Lower leg skin (tissue), 4 donors: ENCODE measurements around the gene CCR9. TPM values are rescaled to one million over a fixed set of nuclear protein-coding genes. Genes with fewer than 3 reads are reported as not detected.

Experiments used
- DNase-seq, 2 donors: peaks; one replicate each; pipeline ENCODE4 v3.0.0-alpha.2; 2019; ENCODE audit warnings: low spot score in 2 of 2
- H3K4me3 ChIP-seq: fragments of 200-600 bp; sonication (generic); 2 replicates; pipeline ENCODE4 v1.5.1; 2017; ENCODE audit warnings: mild to moderate bottlenecking, low read depth; ENCODE audit not compliant: poor library complexity, severe bottlenecking
- CTCF ChIP-seq, 3 donors: fragments of 450-650 bp; IDR thresholded peaks; one replicate each; pipeline ENCODE4 v1.5.1; 2016; ENCODE audit warnings: antibody characterized with exemption in 3 of 3, mild to moderate bottlenecking in 3 of 3, moderate library complexity in 2 of 3
- POLR2A ChIP-seq, 2 donors: fragments of 450-650 bp; IDR thresholded peaks; one replicate each; pipeline ENCODE4 v1.6.1; 2016 to 2017; ENCODE audit warnings: antibody characterized with exemption in 2 of 2, mild to moderate bottlenecking in 1 of 2, moderate library complexity in 1 of 2
- WGBS, 2 donors: methylation state at CpG; one replicate each; pipeline ENCODE4 v1.1.5; 2018; 5-methylcytosine and 5-hydroxymethylcytosine counted together
- intact Hi-C: fragments of 100-400 bp; cut with DNase I; formaldehyde crosslinking; loops from one replicate; pipeline ENCODE4 v1.15.0; 2023; ENCODE audit warnings: low total_unique reads
- total RNA-seq, 4 donors: library from RNA; depleted of rRNA; stranded (reverse); fragments of >200 nt; gene quantifications; one replicate each; pipeline ENCODE4 v1.1.0, GENCODE V29; 2016

Gene CCR9
- total RNA-seq, 4 donors from 2014 or later: 0.25 TPM; not detected in 3

- DNase-seq: peak in 1 of 2 donors; percentile 43
- WGBS, 2 donors: 89 to 90% methylated on average over 6 of the region's 6 CpGs
- no peak for TF ChIP-seq POLR2A (IDR thresholded peaks at IDR 0.05)
- TF ChIP-seq CTCF (IDR thresholded peaks at IDR 0.05): no peak
- intact Hi-C loops: loop anchor here (5.0 kb wide), 1 partner anchor 506 kb away; no protein-coding TSS in a partner anchor
- H3K4me3 ChIP-seq: no peak overlapping the region
These were observed 54.5 kb downstream of the CCR9 start for GRCh38 chr3:45940781-45941365.

GRCh38 chr3:45942051-45942825 is 55.9 kb downstream of the CCR9 start:
- intact Hi-C loops: loop anchor here (5.0 kb wide), 1 partner anchor 505 kb away; no protein-coding TSS in a partner anchor
- TF ChIP-seq POLR2A (IDR thresholded peaks at IDR 0.05): no peak
- TF ChIP-seq CTCF (IDR thresholded peaks at IDR 0.05): no peak
- no peak overlapping the region for H3K4me3 ChIP-seq
- 66 to 68% methylated on average over 5 to 6 of the region's 6 CpGs for WGBS, 2 donors
- DNase-seq: peak in 1 of 2 donors; percentile 77

- peak in 1 of 2 donors; percentile 53 for DNase-seq
- intact Hi-C loops: loop anchor here (5.0 kb wide), 1 partner anchor 504 kb away; no protein-coding TSS in a partner anchor
- 89 to 92% methylated on average over 8 of the region's 8 CpGs for WGBS, 2 donors
- H3K4me3 ChIP-seq: no peak within 1 kb of the TSS
- TF ChIP-seq POLR2A (IDR thresholded peaks at IDR 0.05) (no peak), CTCF (IDR thresholded peaks at IDR 0.05) (no peak)
These were observed 57.0 kb downstream of the CCR9 start, which contains the start of gene CXCR6 for GRCh38 chr3:45943207-45943846. TSS of gene CXCR6 (plus strand) at chr3:45943464. CDS start at chr3:45946482, 3,018 bp downstream.

- intact Hi-C loops: loop anchor here (5.0 kb wide), 1 partner anchor 502 kb away; no protein-coding TSS in a partner anchor
- peak in 1 of 2 donors; percentile 53 for DNase-seq
- TF ChIP-seq POLR2A (IDR thresholded peaks at IDR 0.05) (no peak), CTCF (IDR thresholded peaks at IDR 0.05) (no peak)
- no peak overlapping the region for H3K4me3 ChIP-seq
- 84 to 88% methylated on average over 5 of the region's 5 CpGs for WGBS, 2 donors
These were observed 58.7 kb downstream of the CCR9 start for GRCh38 chr3:45944830-45945620.

GRCh38 chr3:45946307-45946706 is 60.0 kb downstream of the CCR9 start:
- H3K4me3 ChIP-seq: no peak overlapping the region
- intact Hi-C loops: no loop called here
- TF ChIP-seq CTCF (IDR thresholded peaks at IDR 0.05) (no peak), POLR2A (IDR thresholded peaks at IDR 0.05) (no peak)
- WGBS, 2 donors: 100% methylated on average over 1 of the region's 1 CpG
- DNase-seq: peak in 1 of 2 donors; percentile 17
